T-helper 2 cell treated with Interferon-gamma antibody and Interleukin-4, amounts not matched to agents 5 μg/mL and 100 μg/mL, for 36 hours (primary cell): ENCODE results near the gene SVOPL.
"Not testable (repeated sequence)": the region's sequence is repeated elsewhere in the genome, so short reads cannot be mapped to it uniquely, and the experiment has no call there.

Experiments
- DNase-seq: peaks from one replicate; pipeline ENCODE4 v3.0.0; 2021; ENCODE audit warnings: low spot score
- H3K27ac Mint-ChIP-seq: one replicate; pipeline ENCODE4 v1.8.0; 2021; ENCODE audit warnings: mild to moderate bottlenecking, mixed read lengths
- H3K27me3 Mint-ChIP-seq: one replicate; pipeline ENCODE4 v1.8.0; 2021; ENCODE audit warnings: low read depth, mixed read lengths
- H3K36me3 Mint-ChIP-seq: one replicate; pipeline ENCODE4 v1.8.0; 2021; ENCODE audit warnings: low read depth, mixed read lengths
- H3K4me1 Mint-ChIP-seq: one replicate; pipeline ENCODE4 v1.8.0; 2021; ENCODE audit warnings: low read depth, mixed read lengths
- H3K4me3 Mint-ChIP-seq: one replicate; pipeline ENCODE4 v1.8.0; 2022; ENCODE audit warnings: mild to moderate bottlenecking, moderate library complexity, mixed read lengths
- H3K9me3 Mint-ChIP-seq: one replicate; pipeline ENCODE4 v1.8.0; 2021; ENCODE audit warnings: mixed read lengths

Gene SVOPL, protein sequence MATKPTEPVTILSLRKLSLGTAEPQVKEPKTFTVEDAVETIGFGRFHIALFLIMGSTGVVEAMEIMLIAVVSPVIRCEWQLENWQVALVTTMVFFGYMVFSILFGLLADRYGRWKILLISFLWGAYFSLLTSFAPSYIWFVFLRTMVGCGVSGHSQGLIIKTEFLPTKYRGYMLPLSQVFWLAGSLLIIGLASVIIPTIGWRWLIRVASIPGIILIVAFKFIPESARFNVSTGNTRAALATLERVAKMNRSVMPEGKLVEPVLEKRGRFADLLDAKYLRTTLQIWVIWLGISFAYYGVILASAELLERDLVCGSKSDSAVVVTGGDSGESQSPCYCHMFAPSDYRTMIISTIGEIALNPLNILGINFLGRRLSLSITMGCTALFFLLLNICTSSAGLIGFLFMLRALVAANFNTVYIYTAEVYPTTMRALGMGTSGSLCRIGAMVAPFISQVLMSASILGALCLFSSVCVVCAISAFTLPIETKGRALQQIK

DNA sequence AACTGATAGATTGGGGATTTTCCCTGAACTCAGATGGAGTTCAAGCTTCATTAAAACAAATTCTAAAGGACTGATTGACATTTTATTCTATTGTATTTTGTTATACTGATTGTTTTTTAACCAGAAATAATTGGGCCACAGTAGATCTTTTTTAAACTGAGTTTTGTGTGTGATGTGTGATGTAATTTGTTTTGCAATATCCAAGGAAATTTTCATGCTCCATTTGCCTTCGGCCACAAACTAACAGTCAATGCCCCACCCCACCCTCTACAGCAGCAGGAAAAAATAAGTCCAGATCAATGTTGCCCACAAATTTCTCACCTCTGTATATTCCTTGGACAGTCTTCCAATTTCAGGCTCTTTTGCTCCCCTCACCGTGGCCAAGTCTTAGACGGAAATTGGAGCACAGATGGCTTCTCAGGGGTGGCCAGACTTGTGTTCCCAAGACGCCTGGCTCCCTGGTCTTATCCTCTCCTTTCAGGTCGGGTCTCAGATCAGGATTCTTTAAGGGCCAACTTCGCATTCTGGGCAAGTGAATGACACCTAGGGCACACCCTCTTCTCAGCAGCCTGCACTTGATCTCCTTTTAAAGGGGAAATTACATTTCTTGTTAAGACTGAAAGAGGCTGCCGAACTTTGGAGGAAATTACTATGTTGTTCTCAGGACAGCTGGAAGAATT, at the start of gene SVOPL:
Gene SVOPL (minus strand): TSS at position 506 of the 680 bp plus-strand sequence. CDS start 22,317 bp downstream, outside the sequence.
- DNase-seq, result no peak
- peaks cover 12% of the 10 kb centered on the region for H3K27me3 Mint-ChIP-seq
- H3K4me1 Mint-ChIP-seq, result no peaks in the 10 kb centered on the region
- H3K27ac Mint-ChIP-seq, result no peak within 1 kb of the TSS
- no peak within 1 kb of the TSS for H3K4me3 Mint-ChIP-seq
- H3K9me3 Mint-ChIP-seq, result no peaks in the 10 kb centered on the region
- H3K36me3 Mint-ChIP-seq, result no peaks in the 10 kb centered on the region

DNA sequence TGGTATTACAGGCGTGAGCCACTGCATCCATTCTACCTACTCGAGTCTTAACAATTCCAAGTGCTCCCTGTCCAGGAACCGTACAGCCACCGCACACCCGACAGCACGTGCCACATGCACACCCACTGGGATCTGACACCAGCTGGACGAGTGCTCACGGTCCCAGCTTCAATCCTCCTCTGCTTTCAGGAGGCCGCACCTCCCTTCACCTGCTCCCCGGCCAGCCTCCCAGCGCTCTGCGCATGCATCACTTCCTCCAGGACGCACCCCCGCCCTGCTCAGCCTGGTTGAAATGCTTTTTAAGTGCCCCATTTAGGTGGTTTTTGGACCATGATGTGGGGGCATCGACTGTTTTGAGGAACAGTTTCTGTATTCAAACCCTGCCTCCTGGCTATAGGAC, 49.3 kb upstream of the SVOPL start:
- Mint-ChIP-seq H3K27ac (no peak overlapping the region), H3K36me3 (no peaks in the 10 kb centered on the region), H3K27me3 (peaks cover 3% of the 10 kb centered on the region), H3K9me3 (no peaks in the 10 kb centered on the region), H3K4me1 (peaks cover 40% of the 10 kb centered on the region), H3K4me3 (no peak overlapping the region)
- DNase-seq, result no peak

DNA sequence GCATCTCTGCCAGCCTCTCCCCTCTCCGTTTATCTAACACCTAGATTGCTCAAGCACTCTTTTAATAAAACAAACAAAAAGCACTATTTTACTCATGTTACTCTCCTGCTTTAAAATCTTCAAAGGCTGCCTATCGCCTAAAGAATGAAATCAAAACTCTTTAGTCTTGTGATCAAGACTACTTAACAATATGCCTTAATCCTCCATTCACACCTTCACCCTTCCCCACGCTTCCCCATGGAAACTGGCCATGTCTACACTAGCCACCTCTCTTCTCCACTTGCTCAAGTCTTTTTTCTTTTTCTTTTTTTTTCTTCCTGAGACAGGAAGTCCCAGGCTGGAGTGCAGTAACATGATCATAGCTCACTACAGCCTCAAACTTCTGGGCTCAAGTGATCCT, 48.8 kb upstream of the SVOPL start:
- H3K4me1 Mint-ChIP-seq, result peaks cover 43% of the 10 kb centered on the region
- H3K4me3 Mint-ChIP-seq, result no peak overlapping the region
- DNase-seq, result no peak
- no peaks in the 10 kb centered on the region for H3K9me3 Mint-ChIP-seq
- H3K27ac Mint-ChIP-seq, result no peak overlapping the region
- no peaks in the 10 kb centered on the region for H3K36me3 Mint-ChIP-seq
- H3K27me3 Mint-ChIP-seq, result peaks cover 3% of the 10 kb centered on the region

DNA sequence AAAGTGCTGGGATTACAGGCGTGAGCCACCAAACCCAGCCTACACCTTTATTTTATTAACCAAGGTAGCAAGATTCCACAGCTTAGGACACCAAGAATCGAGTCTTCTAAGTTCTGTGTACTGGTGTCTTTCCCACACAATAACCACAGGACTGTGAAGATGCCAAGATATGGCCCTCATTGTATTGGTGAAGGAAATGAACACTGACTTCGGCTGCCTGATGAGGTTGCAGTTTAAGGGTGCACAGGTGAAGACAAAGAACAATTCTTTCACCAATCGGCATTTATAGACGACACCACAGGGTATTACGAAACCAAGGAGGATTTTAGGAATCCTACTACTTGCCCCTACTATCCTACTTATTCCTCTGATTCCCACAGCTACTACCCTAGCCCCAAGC, 47.5 kb upstream of the SVOPL start:
- H3K4me1 Mint-ChIP-seq, result peaks cover 41% of the 10 kb centered on the region
- no peak overlapping the region for H3K4me3 Mint-ChIP-seq
- no peak overlapping the region for H3K27ac Mint-ChIP-seq
- peaks cover 3% of the 10 kb centered on the region for H3K27me3 Mint-ChIP-seq
- no peaks in the 10 kb centered on the region for H3K9me3 Mint-ChIP-seq
- DNase-seq, result no peak
- no peaks in the 10 kb centered on the region for H3K36me3 Mint-ChIP-seq

DNA sequence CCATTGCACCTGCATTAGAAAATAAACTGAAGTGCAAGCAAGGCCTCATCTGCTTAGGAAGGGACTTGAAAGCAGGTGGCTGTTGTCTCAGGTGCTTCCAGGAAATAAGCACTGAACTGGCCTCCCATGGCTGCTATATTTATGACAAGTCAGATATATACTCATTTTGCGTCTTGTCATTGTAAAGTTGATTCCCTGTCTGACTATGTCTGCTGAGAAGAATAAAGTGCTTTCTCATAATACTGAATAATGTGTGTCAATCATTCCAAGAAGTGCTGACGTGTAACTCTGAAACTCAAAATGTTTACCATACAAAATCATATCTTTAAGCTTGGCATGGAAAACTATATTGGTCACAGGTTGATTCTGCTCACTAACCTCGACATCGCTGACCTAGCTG, 44.9 kb upstream of the SVOPL start:
- no peak for DNase-seq
- peaks cover 3% of the 10 kb centered on the region for H3K27me3 Mint-ChIP-seq
- H3K9me3 Mint-ChIP-seq, result no peaks in the 10 kb centered on the region
- H3K27ac Mint-ChIP-seq, result no peak overlapping the region
- H3K4me3 Mint-ChIP-seq, result no peak overlapping the region
- no peaks in the 10 kb centered on the region for H3K36me3 Mint-ChIP-seq
- H3K4me1 Mint-ChIP-seq, result peaks cover 25% of the 10 kb centered on the region

DNA sequence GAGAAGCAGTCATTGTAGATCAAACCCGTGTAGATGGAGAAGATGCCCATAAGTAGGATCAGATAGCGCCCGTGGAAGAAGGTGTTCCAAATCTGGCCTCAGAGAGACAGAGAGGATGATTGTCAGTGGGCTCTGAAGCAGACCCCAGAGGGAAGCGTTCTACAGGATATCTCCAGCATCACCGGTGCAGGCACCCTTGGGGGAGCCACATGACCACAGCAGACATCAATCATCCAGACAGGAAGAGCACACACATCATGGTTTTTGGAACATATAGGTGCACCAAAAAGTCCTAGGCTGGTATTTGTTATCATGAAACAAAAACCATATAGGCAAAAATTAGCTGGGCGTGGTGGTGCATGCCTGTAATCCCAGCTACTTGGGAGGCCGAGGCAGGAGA, 44.0 kb upstream of the SVOPL start:
- Mint-ChIP-seq H3K4me1 (peaks cover 21% of the 10 kb centered on the region), H3K9me3 (no peaks in the 10 kb centered on the region), H3K27me3 (peaks cover 3% of the 10 kb centered on the region), H3K4me3 (no peak overlapping the region), H3K27ac (no peak overlapping the region), H3K36me3 (no peaks in the 10 kb centered on the region)
- DNase-seq, result no peak

DNA sequence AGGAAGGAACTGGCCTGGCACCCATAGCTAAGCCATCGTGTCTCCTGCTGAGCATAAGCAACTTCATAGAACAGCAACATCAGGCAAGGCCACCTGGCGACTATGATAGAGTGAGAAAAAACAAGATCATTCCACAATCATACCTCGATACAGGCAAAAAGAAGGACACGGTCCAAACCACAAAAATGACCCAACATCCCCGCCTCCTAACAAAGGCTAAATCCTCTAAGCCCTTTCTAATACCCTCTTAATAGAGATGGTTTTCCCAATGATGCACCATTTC, 40.2 kb upstream of the SVOPL start:
- Mint-ChIP-seq H3K4me3 (no peak overlapping the region), H3K4me1 (peaks cover 12% of the 10 kb centered on the region), H3K27me3 (no peaks in the 10 kb centered on the region), H3K36me3 (no peaks in the 10 kb centered on the region), H3K9me3 (peaks cover 4% of the 10 kb centered on the region), H3K27ac (no peak overlapping the region)
- DNase-seq, result no peak

DNA sequence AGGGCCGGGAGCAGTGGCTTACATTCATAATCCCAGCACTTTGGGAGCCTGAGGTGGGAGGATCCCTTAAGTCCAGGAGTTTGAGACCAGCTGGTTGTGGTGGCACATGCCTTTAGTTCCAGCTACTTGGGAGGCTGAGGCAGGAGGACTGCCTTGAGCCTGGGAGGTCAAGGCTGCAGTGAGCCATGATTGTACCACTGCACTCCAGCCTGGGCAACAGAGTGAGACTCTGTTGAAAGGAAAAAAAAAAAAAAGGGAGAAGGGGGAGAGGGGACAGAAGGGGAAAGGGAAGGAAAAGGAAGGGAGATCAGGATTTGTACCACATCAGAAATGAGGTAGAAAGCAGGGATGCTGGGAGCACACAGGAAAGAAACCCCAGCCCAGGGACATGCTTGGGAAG, 38.7 kb upstream of the SVOPL start:
- DNase-seq, result no peak
- no peak overlapping the region for H3K27ac Mint-ChIP-seq
- peaks cover 6% of the 10 kb centered on the region for H3K4me1 Mint-ChIP-seq
- H3K9me3 Mint-ChIP-seq, result peaks cover 4% of the 10 kb centered on the region
- no peaks in the 10 kb centered on the region for H3K36me3 Mint-ChIP-seq
- no peaks in the 10 kb centered on the region for H3K27me3 Mint-ChIP-seq
- H3K4me3 Mint-ChIP-seq, result no peak overlapping the region

DNA sequence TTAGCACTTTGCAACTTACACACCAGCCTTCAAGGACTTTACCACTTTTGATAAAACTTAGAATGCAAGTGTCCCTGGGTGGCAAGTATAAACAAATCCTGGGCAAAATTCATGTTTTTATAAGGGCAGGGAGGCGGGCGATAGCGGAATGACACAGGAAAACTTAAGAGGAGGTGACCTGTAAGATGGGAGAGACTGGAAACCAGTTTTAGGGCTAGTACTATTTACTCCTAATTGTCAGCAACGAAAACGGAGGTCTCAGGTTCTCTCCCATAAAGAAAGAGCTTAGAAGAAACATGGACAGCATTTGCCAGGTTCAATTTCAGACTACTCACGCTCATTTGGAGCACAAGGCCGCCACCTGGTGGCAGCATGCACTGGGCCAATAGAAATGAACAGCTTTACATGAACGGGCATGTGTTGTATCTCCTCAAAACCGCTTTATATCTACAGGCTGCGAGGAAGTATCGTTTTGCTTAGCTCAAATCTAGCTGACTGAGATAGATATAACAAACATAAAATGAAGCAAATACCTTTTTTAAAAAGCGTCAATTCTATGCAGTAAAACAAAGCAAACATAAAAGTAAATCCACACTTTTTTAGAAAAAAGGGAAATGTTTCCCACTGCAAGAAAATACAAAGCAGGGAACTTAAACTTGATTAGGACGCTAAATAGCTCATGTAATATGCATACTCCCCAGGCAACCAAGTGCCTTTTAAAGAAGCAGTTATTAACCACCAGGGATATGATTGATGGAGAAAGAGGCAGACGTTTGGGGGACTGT, 37.6 kb upstream of the SVOPL start:
- Mint-ChIP-seq H3K27me3 (no peaks in the 10 kb centered on the region), H3K27ac (no peak overlapping the region), H3K9me3 (peaks cover 4% of the 10 kb centered on the region), H3K4me1 (peaks cover 5% of the 10 kb centered on the region), H3K36me3 (no peaks in the 10 kb centered on the region), H3K4me3 (no peak overlapping the region)
- peak; percentile 67 for DNase-seq

DNA sequence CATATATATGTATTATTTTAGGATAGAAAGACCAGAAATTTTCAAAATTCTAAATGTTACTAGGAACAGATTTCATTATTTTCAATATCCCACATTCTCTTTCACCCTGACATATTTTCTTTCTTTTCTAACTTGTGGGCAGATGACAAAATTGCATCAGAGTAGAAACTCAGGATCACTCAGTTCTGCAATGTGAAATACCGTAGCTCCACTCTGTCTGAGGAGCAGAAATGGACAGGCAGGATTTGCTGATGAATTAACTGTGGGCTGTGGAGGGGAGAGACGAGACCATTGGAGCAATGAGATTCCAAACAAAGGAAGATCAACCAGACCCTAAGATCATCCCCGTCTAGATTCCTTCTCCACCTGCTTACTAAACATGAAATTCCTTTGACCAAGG, 37.0 kb upstream of the SVOPL start:
- Mint-ChIP-seq H3K4me1 (peaks cover 5% of the 10 kb centered on the region), H3K27me3 (no peaks in the 10 kb centered on the region), H3K36me3 (no peaks in the 10 kb centered on the region), H3K9me3 (peaks cover 4% of the 10 kb centered on the region), H3K4me3 (no peak overlapping the region), H3K27ac (no peak overlapping the region)
- DNase-seq, result no peak

DNA sequence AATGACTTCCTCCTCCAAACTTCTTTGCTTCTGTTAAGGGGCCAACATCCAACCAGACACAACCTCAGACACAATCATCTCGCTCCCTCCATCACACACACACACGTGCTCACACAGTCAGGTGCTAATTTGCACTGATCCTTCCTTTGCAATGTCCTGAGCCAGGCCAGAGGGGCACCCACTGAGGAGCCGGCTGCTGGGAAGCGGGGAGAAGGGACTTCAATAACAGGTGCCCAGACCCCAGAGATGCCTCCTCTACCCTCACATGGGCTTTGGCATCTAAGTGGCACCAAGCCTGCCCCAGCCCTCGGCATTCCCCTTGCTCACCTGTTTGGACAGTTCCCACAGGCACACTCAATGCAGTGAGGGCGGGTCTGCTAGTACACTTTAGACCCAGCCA, 34.2 kb upstream of the SVOPL start:
- Mint-ChIP-seq H3K9me3 (peaks cover 4% of the 10 kb centered on the region), H3K27ac (no peak overlapping the region), H3K36me3 (no peaks in the 10 kb centered on the region), H3K4me1 (peaks cover 5% of the 10 kb centered on the region), H3K27me3 (no peaks in the 10 kb centered on the region), H3K4me3 (no peak overlapping the region)
- DNase-seq, result no peak

DNA sequence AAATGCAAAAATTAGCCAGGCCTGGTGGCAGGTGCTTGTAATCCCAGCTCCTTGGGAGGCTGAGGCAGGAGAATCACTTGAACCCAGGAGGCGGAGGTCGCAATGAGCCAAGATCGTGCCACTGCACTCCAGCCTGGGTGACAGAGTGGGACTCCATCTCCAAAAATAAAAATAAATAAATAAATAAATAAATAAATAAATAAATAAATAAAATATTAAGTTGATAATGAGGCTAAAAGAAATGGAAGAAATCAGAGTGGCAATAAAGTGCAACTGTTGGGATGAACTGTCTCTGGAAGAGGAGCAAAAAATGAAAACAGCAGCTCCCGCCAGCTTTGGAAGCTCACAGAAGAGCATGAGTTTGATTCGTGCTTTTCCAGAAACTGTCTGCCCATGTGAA, 30.6 kb upstream of the SVOPL start:
- not testable (repeated sequence) for H3K9me3 Mint-ChIP-seq, H3K4me3 Mint-ChIP-seq, H3K36me3 Mint-ChIP-seq, DNase-seq, H3K27me3 Mint-ChIP-seq, H3K4me1 Mint-ChIP-seq, H3K27ac Mint-ChIP-seq

DNA sequence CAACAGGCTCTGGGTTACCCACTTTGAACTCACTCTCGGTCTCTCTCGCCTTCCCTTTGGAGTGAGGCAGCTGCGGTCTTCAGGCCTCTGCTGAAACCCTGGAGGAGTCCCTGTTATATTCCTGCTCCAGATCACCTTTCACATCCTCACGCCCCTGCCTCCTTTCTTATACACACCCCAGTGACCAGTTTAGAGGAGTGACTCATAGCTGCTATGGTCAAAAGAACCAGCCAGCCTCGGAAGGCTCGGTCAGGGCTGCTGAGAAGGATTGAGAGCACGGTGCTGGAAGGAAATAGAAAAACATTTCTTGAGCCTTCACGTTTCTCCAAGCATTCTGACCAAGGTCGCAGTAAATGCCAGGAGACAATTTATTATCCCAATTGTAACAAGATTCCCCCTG, 28.3 kb upstream of the SVOPL start:
- Mint-ChIP-seq H3K27ac (no peak overlapping the region), H3K4me3 (no peak overlapping the region), H3K4me1 (no peaks in the 10 kb centered on the region), H3K9me3 (no peaks in the 10 kb centered on the region), H3K36me3 (no peaks in the 10 kb centered on the region), H3K27me3 (peaks cover 3% of the 10 kb centered on the region)
- DNase-seq, result no peak
